Measurements from ENCODE around the gene RGS14. TPM values are rescaled to one million over a fixed set of nuclear protein-coding genes. Genes with fewer than 3 reads are reported as not detected.
A peak's percentile ranks its signal among the peaks of the same experiment; 100 is the strongest.

The RGS14 gene
- total and polyA plus RNA-seq, 4 donors, result 7.5 to 14.4 (median 10.4) TPM

DNA sequence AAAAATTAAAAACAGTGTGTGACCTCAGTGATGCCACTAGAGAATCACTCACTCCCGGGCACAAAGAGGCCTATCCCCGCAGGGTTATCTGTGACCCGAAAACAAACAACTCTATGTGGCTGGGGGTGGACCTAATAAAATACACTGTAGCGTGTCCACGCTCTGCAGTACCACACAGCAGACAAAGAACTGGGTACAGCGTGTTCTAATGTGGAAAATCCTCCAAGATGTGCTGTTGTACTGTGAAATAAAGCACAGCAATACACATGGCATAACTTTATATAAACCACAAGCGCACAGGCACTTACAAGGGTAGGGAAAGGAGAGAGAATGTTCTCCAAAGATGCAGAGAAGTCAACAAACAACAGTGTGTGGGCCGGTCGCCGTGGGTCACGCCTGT lies 18.4 kb downstream of the RGS14 start:
- Histone ChIP-seq H3K9me3 (ENCODE audit: control insufficient read depth, insufficient read depth, low read length) (no peaks in the 10 kb centered on the region), H3K27me3 (ENCODE audit: control insufficient read depth, insufficient read depth, low read length) (peaks cover 2% of the 10 kb centered on the region), H3K4me1 (ENCODE audit: control insufficient read depth, insufficient read depth, low read length) (peaks cover 12% of the 10 kb centered on the region), H3K4me3 (ENCODE audit: low read depth, low read length) (no peak overlapping the region), H3K27ac (ENCODE audit: low read depth, low read length) (no peak overlapping the region), H3K36me3 (ENCODE audit: control insufficient read depth, insufficient read depth, low read length) (peaks cover 8% of the 10 kb centered on the region)
- no peak for DNase-seq (ENCODE audit: low read depth in 4 of 6, low spot score in 6 of 6)
- 100% methylated on average over 1 of the region's 11 CpGs for WGBS (ENCODE audit: insufficient coverage)

DNA sequence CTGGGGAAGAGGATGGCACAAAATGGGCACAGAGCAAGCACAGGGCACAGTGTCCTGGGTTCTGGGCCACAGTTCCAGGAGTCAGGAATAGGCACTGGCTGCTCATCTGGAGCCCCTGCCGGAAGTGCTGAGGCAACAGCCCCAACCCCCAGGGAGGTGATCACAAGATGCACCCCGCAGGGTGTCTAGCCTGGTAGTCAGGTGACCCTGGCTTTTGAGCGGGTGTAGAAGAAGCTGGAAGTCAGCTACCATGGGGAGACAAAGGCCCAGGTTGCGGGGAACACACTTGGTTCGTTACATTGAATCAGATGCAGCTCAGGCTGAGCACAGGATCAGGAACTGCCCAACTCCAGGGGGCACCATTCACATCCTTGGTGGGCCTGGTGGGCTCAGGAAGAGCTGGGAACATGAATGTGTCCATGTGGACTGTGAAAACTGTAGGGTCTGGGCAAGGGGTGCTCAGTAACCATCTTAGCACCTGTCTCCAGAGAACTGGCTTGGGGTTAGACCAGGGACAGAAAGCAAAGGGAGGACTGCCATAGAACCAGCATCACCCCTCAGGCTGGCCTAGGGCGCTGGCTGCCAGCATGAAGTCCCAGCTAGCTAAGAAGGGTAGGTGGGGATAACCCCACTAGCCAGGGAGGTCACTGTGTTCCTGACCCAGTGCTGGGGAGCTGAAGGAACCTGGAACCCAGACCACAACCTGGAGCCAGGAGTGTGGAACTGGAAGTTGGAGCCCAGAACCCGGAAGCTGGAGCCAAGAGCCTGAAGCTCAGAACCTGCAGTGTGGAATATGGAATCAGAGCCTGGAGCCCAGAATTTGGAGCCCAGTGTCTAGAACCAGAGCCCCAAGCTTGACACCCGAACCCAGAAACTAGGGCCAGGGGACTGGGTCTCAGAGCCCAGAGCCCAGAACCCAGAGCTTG lies 20.4 kb downstream of the RGS14 start:
- Histone ChIP-seq H3K4me1 (ENCODE audit: control insufficient read depth, insufficient read depth, low read length) (peaks cover 9% of the 10 kb centered on the region), H3K9me3 (ENCODE audit: control insufficient read depth, insufficient read depth, low read length) (no peaks in the 10 kb centered on the region), H3K36me3 (ENCODE audit: control insufficient read depth, insufficient read depth, low read length) (peaks cover 3% of the 10 kb centered on the region), H3K27ac (ENCODE audit: low read depth, low read length) (no peak overlapping the region), H3K4me3 (ENCODE audit: low read depth, low read length) (no peak overlapping the region), H3K27me3 (ENCODE audit: control insufficient read depth, insufficient read depth, low read length) (no peaks in the 10 kb centered on the region)
- 81% methylated on average over 8 of the region's 8 CpGs for WGBS (ENCODE audit: insufficient coverage)
- no peak for DNase-seq (ENCODE audit: low read depth in 4 of 6, low spot score in 6 of 6)

DNA sequence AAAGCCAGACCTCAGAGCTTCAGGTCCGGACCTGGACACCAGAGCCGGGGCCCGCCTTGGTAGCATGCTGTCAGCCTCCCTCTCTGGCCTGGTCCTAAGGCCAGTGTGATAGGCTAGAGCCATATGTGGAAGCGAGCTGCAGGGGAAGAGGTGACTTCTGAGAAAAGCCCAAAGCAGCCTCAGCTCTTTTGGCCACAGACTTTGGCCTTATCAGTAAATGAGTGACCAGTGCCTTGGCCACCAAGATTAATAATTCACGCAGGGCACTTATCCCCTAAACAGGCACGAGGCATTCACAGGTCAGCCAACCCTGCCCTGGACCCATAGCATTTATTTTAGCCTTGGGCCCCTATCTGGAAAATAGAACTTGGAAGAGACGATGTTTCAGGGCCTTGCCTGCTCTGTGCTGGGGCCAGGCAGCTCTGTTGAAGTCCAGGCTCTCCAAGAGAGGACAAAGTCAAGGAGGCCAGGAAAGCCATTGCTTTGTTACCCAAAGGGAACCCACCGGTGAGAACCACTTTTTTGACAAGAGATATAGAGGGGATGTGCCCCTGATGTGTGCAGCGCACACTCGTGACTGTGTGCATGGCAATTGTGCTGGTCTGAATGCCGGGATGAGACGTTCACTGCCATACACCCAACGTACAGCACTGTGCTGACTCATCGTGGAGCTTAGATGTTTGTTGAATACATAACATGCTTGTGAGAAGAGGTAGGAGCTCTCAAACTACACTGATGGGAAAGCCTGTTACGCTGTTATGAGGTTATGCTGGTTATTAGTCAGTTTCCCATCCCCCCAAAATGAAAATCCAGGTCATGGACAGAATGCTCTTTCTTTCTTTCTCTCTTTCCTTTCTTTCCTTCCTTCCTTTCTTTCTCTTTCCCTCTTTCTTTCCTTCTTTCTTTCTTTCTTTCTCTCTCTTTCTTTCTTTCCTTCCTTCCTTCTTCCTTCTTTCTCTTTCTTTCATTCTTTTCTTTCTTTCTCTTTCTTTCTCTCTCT lies 21.5 kb downstream of the RGS14 start:
- Histone ChIP-seq H3K4me1 (ENCODE audit: control insufficient read depth, insufficient read depth, low read length) (peaks cover 9% of the 10 kb centered on the region), H3K4me3 (ENCODE audit: low read depth, low read length) (no peak overlapping the region), H3K36me3 (ENCODE audit: control insufficient read depth, insufficient read depth, low read length) (no peaks in the 10 kb centered on the region), H3K9me3 (ENCODE audit: control insufficient read depth, insufficient read depth, low read length) (no peaks in the 10 kb centered on the region), H3K27ac (ENCODE audit: low read depth, low read length) (no peak overlapping the region), H3K27me3 (ENCODE audit: control insufficient read depth, insufficient read depth, low read length) (no peaks in the 10 kb centered on the region)
- no peak for DNase-seq (ENCODE audit: low read depth in 4 of 6, low spot score in 6 of 6)
- 90% methylated on average over 10 of the region's 15 CpGs for WGBS (ENCODE audit: insufficient coverage)

DNA sequence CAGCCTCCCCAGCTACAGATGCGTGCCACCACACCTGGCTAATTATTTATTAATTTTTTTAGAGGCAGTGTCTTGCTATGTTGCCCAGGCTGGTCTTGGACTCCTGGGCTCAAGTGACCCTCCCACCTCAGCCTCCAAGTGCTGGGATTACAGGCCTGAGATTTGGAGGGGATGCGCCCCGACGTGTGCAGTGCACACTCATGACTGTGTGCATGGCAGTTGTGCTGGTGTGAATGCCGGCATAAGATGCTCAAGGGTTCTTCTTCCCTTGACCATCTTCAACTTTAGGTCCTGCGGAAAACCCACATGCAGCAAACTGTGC lies 23.0 kb downstream of the RGS14 start:
- Histone ChIP-seq H3K9me3 (ENCODE audit: control insufficient read depth, insufficient read depth, low read length) (no peaks in the 10 kb centered on the region), H3K27me3 (ENCODE audit: control insufficient read depth, insufficient read depth, low read length) (no peaks in the 10 kb centered on the region), H3K4me3 (ENCODE audit: low read depth, low read length) (no peak overlapping the region), H3K36me3 (ENCODE audit: control insufficient read depth, insufficient read depth, low read length) (no peaks in the 10 kb centered on the region), H3K27ac (ENCODE audit: low read depth, low read length) (no peak overlapping the region), H3K4me1 (ENCODE audit: control insufficient read depth, insufficient read depth, low read length) (peaks cover 9% of the 10 kb centered on the region)
- no peak for DNase-seq (ENCODE audit: low read depth in 4 of 6, low spot score in 6 of 6)
- 88% methylated on average over 5 of the region's 6 CpGs for WGBS (ENCODE audit: insufficient coverage)

DNA sequence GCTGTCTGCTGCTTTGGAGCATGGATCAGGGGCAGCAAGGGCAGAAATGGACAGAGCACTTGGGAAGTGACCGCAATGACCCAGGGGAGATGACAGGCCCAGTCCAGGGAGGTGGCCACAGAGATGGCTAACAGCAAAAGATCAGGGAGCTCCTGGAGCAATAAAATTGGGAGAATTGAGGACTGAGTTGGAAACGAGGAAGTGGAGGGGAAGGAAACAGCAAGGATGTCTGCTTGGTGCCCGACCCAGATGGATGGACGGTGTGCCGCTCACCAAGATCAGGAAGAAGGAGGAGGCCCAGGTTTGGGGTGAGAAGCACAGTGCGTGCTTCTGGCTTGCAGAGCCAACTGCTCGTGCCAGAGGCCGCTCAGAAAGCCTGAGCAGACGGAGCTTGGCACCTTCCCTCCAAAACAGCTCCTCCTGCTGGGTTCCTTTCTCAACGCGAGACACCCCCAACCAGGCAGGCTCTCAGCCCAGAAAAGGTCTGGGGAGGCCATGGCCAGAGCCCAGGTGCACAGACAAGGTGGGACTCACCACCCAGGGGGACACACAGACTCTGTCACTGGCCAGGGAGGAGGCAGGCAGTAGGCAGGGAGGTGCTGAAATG lies 24.8 kb downstream of the RGS14 start:
- no peak overlapping the region for H3K4me3 ChIP-seq (ENCODE audit: low read depth, low read length)
- peaks cover 9% of the 10 kb centered on the region for H3K4me1 ChIP-seq (ENCODE audit: control insufficient read depth, insufficient read depth, low read length)
- no peak overlapping the region for H3K27ac ChIP-seq (ENCODE audit: low read depth, low read length)
- no peaks in the 10 kb centered on the region for H3K9me3 ChIP-seq (ENCODE audit: control insufficient read depth, insufficient read depth, low read length)
- DNase-seq (ENCODE audit: low read depth in 4 of 6, low spot score in 6 of 6), result peak in 2 of 6 donors; percentile 38 to 86
- H3K36me3 ChIP-seq (ENCODE audit: control insufficient read depth, insufficient read depth, low read length), result no peaks in the 10 kb centered on the region
- no peaks in the 10 kb centered on the region for H3K27me3 ChIP-seq (ENCODE audit: control insufficient read depth, insufficient read depth, low read length)
- WGBS (ENCODE audit: insufficient coverage), result 30% methylated on average over 11 of the region's 11 CpGs

DNA sequence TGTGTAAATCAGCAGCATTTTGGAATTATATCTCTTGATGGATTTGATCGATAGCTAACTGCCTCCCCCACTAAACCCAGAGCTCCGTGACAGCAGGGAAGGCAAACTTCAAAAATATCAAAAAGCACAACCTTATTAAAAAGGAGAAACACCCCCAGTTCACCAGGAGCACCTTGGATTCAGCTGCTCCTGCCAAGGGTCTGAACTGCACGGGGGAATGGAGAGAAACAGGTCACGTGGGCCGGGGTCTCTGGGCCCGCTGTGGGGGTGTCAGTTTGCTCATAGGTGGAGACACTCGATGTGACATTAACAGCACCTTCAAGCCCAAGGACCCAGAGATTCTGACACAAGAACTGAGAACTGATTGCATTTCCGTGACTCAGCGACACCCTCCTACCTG lies 25.5 kb downstream of the RGS14 start:
- Histone ChIP-seq H3K4me3 (ENCODE audit: low read depth, low read length) (no peak overlapping the region), H3K9me3 (ENCODE audit: control insufficient read depth, insufficient read depth, low read length) (no peaks in the 10 kb centered on the region), H3K27ac (ENCODE audit: low read depth, low read length) (no peak overlapping the region), H3K27me3 (ENCODE audit: control insufficient read depth, insufficient read depth, low read length) (no peaks in the 10 kb centered on the region), H3K4me1 (ENCODE audit: control insufficient read depth, insufficient read depth, low read length) (peaks cover 9% of the 10 kb centered on the region), H3K36me3 (ENCODE audit: control insufficient read depth, insufficient read depth, low read length) (no peaks in the 10 kb centered on the region)
- WGBS (ENCODE audit: insufficient coverage), result 83% methylated on average over 7 of the region's 9 CpGs
- no peak for DNase-seq (ENCODE audit: low read depth in 4 of 6, low spot score in 6 of 6)

DNA sequence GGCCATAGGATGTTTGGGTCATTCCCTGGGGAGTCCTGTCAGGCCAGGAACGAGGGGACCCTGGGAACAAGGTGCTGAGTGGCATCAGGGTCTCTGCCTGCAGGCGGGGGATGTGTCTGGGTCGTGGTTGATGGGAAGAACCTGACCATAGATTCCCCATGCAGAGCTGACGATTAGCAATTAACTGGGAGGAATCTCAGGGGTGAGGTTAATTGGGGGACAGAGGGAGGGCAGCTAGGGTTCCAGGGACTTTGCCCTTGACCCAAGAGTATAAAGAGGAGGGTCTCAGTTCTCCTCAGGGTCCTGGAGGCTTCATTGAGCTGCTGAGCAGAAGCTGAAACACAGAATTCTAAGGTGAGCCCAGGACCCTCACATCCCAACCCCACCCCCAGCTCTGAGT lies 26.4 kb downstream of the RGS14 start, which contains the start of gene SLC34A1:
Gene SLC34A1 (plus strand): TSS at position 301 of the 400 bp plus-strand sequence. CDS start 1,308 bp downstream, outside the sequence.
- Histone ChIP-seq H3K27me3 (ENCODE audit: control insufficient read depth, insufficient read depth, low read length) (no peaks in the 10 kb centered on the region), H3K4me3 (ENCODE audit: low read depth, low read length) (no peak within 1 kb of the TSS), H3K36me3 (ENCODE audit: control insufficient read depth, insufficient read depth, low read length) (no peaks in the 10 kb centered on the region), H3K4me1 (ENCODE audit: control insufficient read depth, insufficient read depth, low read length) (peaks cover 9% of the 10 kb centered on the region), H3K9me3 (ENCODE audit: control insufficient read depth, insufficient read depth, low read length) (no peaks in the 10 kb centered on the region), H3K27ac (ENCODE audit: low read depth, low read length) (no peak within 1 kb of the TSS)
- 49% methylated on average over 4 of the region's 4 CpGs for WGBS (ENCODE audit: insufficient coverage)
- DNase-seq (ENCODE audit: low read depth in 4 of 6, low spot score in 6 of 6), result no peak

DNA sequence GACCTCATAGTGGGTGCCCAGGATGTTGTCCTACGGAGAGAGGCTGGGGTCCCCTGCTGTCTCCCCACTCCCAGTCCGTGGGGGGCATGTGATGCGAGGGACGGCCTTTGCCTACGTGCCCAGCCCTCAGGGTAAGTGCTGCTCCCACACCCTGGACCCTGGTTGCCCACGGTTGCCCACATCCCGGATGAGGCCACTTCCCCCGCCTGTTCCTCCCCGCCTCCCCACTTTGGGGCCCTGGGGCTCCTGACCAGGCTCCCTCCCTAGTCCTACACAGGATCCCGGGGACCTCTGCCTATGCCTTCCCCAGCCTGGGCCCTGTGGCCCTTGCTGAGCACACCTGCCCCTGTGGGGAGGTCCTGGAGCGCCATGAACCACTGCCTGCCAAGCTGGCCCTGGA lies 28.0 kb downstream of the RGS14 start:
- H3K27ac ChIP-seq (ENCODE audit: low read depth, low read length), result no peak overlapping the region
- no peaks in the 10 kb centered on the region for H3K9me3 ChIP-seq (ENCODE audit: control insufficient read depth, insufficient read depth, low read length)
- 68% methylated on average over 11 of the region's 11 CpGs for WGBS (ENCODE audit: insufficient coverage)
- H3K36me3 ChIP-seq (ENCODE audit: control insufficient read depth, insufficient read depth, low read length), result no peaks in the 10 kb centered on the region
- no peak for DNase-seq (ENCODE audit: low read depth in 4 of 6, low spot score in 6 of 6)
- H3K4me1 ChIP-seq (ENCODE audit: control insufficient read depth, insufficient read depth, low read length), result peaks cover 21% of the 10 kb centered on the region
- peaks cover 6% of the 10 kb centered on the region for H3K27me3 ChIP-seq (ENCODE audit: control insufficient read depth, insufficient read depth, low read length)
- no peak overlapping the region for H3K4me3 ChIP-seq (ENCODE audit: low read depth, low read length)

DNA sequence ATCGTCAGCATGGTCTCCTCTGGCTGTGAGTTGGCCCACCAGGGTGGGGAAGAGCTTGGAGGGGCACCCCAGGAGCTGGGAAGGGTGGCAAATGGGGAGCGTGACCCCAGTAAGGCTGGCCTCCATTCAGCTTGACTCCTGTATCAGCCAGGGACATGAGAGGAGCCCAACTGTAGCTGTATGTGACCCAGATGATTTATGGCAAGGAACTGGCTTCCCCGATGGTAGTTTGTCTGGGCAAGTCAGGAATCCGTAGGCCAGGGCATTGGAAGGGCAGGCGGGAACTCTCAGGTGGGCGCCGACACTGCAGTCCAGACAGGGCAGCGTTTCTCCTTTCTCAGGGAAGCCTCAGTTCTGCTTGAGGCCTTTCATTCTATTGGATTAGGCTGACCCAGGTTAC lies 28.8 kb downstream of the RGS14 start:
- Histone ChIP-seq H3K27me3 (ENCODE audit: control insufficient read depth, insufficient read depth, low read length) (peaks cover 6% of the 10 kb centered on the region), H3K36me3 (ENCODE audit: control insufficient read depth, insufficient read depth, low read length) (no peaks in the 10 kb centered on the region)
- WGBS (ENCODE audit: insufficient coverage), result 79% methylated on average over 8 of the region's 8 CpGs

More for the DNA sequence above, 28.8 kb downstream of the RGS14 start:
- DNase-seq (ENCODE audit: low read depth in 4 of 6, low spot score in 6 of 6), result no peak
- H3K9me3 ChIP-seq (ENCODE audit: control insufficient read depth, insufficient read depth, low read length), result no peaks in the 10 kb centered on the region
- no peak overlapping the region for H3K4me3 ChIP-seq (ENCODE audit: low read depth, low read length)
- H3K4me1 ChIP-seq (ENCODE audit: control insufficient read depth, insufficient read depth, low read length), result peaks cover 28% of the 10 kb centered on the region
- no peak overlapping the region for H3K27ac ChIP-seq (ENCODE audit: low read depth, low read length)

All from spinal cord (tissue), 10 donors.